H9 (cell line): Measurements from ENCODE around the gene CORIN. TPM values are rescaled to one million over a fixed set of nuclear protein-coding genes. Genes with fewer than 3 reads are reported as not detected.

ENCODE experiments used
- microRNA-seq: library from miRNA; unstranded; fragments of <30 nt; microRNA quantifications from one replicate; pipeline ENCODE4, GENCODE V29; 2020; ENCODE audit warnings: borderline microRNAs expressed
- total RNA-seq: library from RNA; stranded (reverse); gene quantifications from 2 replicates; pipeline ENCODE4 v1.2.1, GENCODE V29; 2021

Gene CORIN
- total RNA-seq, 1 experiment from 2014 or later = 0.39 TPM

Small RNA genes lying within 50 kb of the gene (microRNA-seq; reads per million reads assigned to microRNA genes)
- not detected for gene MIR8053

Other genes with a start within 250 kb of the CORIN start
- 33.8 and 35.5 TPM in 2 replicates for gene NFXL1, start 76.5 kb upstream of the CORIN start, total RNA-seq
- 1.0 and 1.4 TPM in 2 replicates for gene CNGA1, start 178.6 kb upstream of the CORIN start, total RNA-seq
- gene NIPAL1, start 178.7 kb upstream of the CORIN start, total RNA-seq = 13.1 and 16.9 TPM in 2 replicates